ENCODE results near the gene TRIM14.
"Not testable (repeated sequence)": the region's sequence is repeated elsewhere in the genome, so short reads cannot be mapped to it uniquely, and the experiment has no call there.

The TRIM14 gene

GRCh38 chr9:98083566-98084183 is 35.3 kb downstream of the TRIM14 start:
- DNase-seq (ENCODE audit: low spot score) = no peak

DNA sequence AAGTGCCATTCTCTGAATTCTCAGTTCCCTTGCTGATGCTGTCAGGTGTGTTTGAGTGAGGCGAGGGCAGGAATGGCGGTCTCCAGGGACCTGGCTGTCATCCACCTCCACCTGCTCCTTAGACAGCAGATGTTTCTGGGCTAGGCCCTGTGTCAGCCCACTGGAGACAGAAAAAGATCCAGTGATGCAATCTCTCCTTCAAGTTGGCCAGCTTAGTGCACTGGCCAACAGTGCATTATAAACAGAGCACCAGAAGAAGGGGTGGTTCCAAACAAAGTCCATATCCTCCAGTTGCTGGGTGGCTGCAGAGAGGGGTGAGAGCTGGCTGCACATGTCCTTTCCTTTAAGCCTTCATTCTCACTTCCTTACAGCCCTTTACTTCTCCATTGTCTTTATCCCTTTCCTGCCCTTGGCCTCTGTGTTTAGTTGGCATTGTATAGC is 35.9 kb downstream of the TRIM14 start:
- no peak for DNase-seq (ENCODE audit: low spot score)

DNA sequence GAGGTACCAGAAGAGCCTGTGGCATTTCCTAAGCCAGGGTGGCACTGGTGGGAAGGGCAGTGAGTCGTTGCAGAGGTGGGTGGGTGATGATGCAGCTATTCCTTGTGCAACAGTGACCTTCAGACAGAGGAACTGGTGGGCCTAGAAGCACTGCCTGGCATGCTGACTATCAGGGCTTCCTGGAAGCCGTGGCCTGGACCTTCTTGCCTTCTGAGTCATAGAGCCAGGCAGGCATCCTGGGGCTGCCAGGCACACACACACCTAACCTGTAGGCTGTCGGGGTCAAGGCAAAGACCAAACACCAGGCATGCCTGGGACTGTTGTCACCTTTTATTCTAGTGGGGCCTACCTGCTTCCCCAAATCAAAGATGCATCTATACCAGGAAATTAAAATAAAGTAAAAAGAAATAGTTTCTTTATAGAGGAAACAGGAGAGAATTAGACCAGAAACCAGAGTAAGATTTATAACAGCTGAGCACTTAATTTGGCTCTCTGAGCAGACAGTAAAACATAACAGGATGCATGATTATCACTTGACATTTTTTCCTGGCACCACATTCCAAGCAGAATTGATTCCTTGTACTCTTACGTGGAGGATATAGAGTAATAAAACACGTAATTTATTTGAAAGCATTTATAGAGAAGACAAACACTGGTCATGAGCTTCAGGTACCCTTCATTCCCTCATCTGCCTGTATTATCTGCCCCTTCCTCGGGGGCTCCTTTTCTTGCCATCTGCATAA is 37.4 kb downstream of the TRIM14 start:
- DNase-seq (ENCODE audit: low spot score) = no peak

GRCh38 chr9:98080780-98081179 is 38.2 kb downstream of the TRIM14 start:
- no peak for DNase-seq (ENCODE audit: low spot score)

DNA sequence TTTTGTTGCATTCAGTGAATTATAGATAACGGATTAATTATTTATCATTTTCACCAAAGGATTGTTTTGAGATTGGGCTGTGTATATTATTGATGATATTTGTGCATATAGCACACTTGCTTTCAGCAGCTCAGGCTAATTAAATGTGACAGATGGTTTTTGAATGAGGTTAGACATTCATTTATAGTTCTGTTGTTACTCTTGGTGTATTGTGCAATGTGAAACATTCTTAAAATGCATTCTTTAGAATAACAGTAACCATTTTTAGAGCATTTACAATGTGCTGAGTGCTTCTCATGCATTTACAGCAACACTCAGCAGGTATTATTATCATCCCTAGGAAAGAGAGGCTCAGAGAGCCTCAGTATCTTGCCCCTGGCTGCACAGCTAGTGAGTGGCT is 38.7 kb downstream of the TRIM14 start:
- no peak for DNase-seq (ENCODE audit: low spot score)

- peak; percentile 28 for DNase-seq (ENCODE audit: low spot score)
Observed at GRCh38 chr9:98078895-98079294, 40.1 kb downstream of the TRIM14 start.

- not testable (repeated sequence) for DNase-seq (ENCODE audit: low spot score)
Observed at GRCh38 chr9:98076514-98076890, 42.5 kb downstream of the TRIM14 start.

DNA sequence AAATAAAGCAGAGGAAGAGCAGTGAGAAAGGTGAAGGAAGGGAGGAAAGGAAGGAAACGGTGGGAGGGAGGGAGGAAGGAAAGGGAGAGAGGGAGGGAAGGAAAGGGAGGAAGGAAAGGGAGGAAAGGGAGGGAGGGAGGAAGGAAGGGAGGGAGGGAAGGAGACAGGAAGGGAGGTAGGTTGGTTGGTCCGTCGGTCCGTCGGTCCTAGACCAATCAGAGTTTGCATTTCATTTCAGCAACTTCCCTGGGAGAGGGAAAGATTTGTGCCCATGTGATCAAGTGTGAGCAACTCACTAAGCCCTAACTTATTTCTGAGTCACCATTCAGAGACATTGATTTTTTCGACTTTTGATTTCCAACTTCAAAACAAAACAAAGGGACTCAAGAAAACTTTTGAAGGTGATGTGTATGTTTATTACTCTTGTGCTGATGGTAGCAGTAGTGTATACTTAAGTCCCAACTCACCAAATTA is 43.7 kb downstream of the TRIM14 start:
- no peak for DNase-seq (ENCODE audit: low spot score)

DNA sequence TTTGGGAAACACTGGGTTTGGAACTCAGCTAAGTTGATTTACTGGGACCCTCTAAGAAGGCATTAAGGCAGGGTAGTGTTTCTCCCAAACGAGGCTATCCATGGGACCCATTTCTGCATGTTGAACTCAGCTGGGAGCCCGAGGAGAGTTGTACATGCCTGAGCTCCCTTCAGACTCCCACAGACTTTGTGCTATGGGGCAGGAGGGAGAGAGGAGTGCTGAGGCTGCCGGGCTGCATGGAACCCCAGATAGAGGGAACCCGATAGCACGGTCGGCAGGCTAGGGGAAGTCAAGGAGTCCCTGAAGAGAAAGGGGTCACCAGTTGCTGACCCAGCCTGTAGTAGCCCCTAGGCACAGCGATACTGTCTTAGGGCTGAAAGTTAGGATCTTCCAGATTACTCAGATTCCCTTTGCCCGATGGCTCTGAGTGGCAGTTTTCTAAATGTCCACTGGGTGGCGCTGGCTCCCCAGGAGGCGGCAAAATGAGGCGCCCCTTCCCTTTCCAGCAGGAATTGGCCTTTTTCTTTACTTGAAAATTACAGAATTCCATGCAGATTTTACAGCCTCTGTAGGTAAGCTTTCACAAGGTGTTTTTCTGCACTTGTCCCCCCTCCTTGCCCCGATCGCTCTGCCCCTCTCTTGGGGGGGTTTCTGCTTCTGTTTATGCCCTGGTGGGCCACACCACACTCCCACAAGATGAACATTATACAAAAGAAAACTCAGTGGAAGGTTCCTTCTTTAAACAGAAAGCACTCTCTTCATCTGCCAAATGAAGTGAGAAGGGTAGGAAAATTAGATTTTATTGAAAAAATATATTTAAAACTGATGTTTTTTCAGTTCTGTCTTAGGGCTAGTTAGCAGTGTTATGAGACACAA is 44.7 kb downstream of the TRIM14 start:
- peak; percentile 42 for DNase-seq (ENCODE audit: low spot score)

DNA sequence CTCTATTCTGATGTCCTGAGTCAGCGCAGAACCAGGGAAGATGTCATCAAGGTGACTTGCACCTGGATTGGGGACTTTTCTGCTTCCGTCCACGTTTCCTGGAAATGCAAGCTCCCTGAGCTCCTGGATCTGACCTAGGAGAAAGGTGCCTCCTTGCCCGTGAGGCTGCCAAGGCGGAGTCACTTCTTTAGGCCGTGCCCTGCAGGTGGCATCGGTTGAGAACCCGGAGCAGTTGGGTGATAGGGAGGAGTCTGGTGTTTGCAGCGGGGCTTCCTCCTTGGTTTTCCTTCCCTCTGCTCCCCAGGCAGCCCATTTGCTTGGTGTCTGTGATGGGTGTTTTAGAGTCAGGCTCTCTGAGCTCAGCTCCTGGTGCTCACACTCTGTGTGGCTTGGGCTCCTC is 47.3 kb downstream of the TRIM14 start:
- no peak for DNase-seq (ENCODE audit: low spot score)

DNA sequence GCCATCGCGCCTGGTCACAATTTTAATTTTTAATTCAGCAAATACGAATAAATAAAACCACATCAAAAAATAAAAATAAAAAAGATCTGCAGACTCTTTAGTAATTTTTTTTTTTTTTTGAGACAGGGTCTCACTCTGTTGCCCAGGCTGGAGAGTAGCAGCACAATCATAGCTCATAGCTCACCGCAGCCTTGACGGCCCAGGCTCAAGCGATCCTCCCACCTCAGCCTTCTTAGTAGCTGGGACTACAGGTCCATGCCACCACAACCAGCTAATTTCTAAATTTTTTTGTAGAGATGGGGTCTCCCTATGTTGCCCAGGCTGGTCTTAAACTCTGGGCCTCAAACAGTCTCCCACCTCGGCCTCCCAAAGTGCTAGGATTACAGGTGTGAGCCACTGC is 48.3 kb downstream of the TRIM14 start:
- no peak for DNase-seq (ENCODE audit: low spot score)

DNA sequence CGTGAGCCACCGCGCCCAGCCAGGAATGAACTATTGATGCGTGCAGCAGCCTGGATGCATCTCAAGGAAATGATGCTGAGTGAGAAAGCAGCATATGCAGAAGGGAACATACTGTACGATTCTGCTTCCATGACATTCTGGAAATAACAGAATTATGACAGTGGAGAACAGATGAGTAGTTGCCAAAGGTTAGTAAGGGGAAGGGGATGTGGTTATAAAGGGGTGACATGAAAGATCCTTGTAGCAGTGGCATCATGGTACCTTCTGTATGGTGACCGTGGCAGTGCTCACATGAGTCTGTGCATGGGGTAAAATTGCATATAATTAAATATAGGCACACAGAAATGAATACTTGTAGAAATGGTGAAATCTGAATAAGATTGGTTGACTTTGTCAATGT is 49.5 kb downstream of the TRIM14 start:
- DNase-seq (ENCODE audit: low spot score) = no peak

DNA sequence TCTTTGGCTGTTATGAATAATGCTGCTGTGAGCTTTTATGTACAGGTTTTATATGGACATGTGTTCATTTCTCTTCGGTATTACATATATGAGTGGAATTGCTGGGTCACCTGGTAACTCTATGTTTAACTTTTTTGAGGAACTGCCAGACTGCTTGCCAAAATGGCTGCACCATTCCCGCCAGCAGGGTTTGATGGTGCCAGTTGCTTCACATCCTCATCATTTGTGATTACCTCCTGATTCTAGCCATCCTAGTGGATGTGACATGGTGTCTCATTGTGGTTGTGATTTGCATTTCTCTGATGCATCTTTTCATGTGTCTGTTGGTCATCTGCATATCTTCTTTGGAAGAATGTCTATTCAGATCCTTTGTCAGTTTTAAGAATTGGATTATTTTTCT is 51.8 kb downstream of the TRIM14 start:
- DNase-seq (ENCODE audit: low spot score) = no peak

GRCh38 chr9:98066235-98066634 is 52.8 kb downstream of the TRIM14 start:
- no peak for DNase-seq (ENCODE audit: low spot score)

- DNase-seq (ENCODE audit: low spot score) = no peak
Observed at GRCh38 chr9:98064623-98065392, 54.2 kb downstream of the TRIM14 start.

DNA sequence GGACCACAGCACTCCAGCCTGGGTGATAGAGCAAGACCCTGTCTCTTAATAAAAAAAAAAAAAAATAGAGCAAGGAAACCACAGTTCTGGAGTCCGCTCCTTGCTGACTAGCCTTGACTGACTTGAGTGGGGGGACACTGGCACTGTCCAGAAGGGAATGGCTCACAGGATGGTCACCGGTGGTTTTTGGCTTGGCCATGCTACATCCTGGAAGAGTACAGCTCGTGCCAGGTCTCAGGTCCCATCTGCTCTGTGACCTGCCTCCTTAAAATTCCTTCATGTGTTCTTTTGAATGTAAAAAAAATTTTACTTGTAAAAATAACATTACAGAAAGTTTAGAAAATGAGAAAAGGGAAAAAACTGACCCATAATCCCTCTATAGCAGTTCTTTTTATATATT is 56.9 kb downstream of the TRIM14 start:
- DNase-seq (ENCODE audit: low spot score) = no peak

DNA sequence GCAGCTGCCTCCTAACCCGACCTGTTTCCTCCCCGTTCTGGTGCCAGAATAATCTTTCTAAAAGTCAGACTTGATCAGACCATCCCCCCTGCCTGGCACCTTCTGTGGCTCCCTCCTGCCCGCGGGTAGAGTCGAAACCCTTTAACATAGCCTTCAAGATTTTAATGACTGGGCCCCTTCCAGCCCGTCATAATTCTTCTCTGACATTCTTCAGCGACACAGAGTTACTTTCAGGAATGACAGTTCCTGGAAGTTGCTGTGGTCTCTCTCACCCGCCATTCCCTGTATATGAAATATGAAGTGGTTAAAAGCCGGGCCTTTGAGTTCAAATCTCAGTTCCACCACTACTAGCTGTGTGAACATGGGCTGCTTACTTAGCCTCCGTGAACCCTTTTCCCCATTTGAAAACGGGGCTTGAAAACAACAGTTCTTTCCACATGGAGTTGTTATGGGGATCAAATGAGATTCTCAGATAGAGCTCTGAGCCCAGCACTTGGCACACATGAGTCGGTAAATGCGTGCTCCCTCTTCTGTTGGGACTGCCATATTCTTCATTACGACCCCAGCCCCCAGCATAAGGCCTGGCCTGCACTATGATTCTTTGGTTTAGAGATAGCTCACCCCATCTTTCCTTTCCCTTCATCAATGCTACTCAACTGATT is 61.8 kb downstream of the TRIM14 start:
- DNase-seq (ENCODE audit: low spot score) = no peak

DNA sequence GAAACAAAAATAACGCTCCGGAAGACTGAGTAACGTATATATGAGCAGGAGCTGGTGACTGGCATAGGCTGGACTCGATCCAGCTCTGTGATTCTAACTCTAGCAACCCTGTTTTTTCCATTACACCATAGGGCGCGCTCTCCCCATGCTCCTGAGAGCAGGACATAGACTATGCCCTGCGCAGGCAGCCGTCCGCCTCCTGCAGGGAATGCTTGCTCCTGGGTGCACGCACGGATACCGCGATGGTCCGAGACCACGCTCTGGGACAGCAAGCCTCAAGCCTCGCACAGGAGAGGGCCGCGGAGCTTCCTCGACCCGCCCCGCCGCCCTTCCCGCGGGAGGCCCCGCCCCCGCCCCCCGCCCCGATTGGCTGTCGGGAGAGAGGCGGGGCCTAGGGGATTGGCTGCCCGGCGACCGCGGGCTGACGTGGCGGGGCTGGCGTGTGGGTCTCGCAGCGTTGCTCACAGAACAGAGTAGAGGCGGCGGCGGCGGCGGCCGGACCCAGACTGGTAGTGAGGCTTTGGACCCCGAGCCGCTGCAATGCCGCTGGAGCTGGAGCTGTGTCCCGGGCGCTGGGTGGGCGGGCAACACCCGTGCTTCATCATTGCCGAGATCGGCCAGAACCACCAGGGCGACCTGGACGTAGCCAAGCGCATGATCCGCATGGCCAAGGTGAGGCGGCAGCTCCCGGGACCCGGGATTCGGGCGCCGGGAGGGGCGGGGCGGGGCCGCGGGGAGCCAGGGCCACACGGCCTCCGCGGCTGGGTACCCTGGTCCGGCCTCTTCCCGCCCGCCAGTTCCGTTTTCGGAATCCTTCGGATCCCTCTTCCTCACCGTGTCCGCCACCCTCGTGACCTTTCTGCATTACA is 62.5 kb downstream of the TRIM14 start, which contains the start of gene NANS:
Gene NANS, plus strand, starts transcription at position 464 of the 869 bp plus-strand sequence. Its CDS starts 77 bp downstream, at position 541.
- DNase-seq (ENCODE audit: low spot score) = peak; percentile 89

DNA sequence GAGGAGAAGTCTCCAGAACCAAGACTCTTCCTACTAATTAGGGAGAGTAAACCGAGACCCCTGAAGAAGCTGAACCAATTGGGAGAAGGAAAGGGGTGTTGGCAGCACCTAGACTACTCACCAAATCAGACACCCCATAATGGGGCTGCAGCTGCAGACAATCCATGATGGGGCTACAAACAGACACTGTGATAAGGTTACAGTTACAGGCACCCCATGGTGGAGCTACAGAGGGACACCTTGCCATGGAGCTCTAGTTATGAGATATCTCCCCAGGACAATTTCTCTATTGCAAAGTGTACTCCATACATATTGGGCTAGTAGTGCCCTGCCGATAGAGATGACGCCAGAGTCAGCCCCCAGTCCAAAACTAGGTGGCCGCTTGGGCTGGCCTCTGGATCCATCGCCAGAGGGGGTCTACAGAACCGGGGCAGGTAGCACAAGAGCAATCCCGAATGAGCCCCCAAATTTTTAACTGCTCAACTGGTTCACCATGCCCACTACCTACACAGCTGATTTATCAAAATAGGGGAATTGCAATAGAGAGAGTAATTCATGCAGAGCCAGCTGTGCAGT is 64.6 kb downstream of the TRIM14 start:
- no peak for DNase-seq (ENCODE audit: low spot score)

GRCh38 chr9:98050351-98050750 is 68.7 kb downstream of the TRIM14 start:
- DNase-seq (ENCODE audit: low spot score) = no peak
